Naive thymus-derived CD4-positive, alpha-beta T cell (primary cell): ENCODE results near the gene EVL. TPM values are rescaled to one million over a fixed set of nuclear protein-coding genes. Genes with fewer than 3 reads are reported as not detected.
A peak's percentile ranks its signal among the peaks of the same experiment; 100 is the strongest.

Experiments used
- ATAC-seq: fragments of 150-1000 bp; cut with Tn5 transposase; 2 replicates; pipeline ENCODE4 v1.10.0; 2021; ENCODE audit warnings: mild to moderate bottlenecking, moderate library complexity
- CTCF ChIA-PET: fragments of 350-600 bp; sonication (Branson Sonifier 250); formaldehyde crosslinking; loops from one replicate; lab custom pipeline; 2021; ENCODE audit warnings: antibody characterized with exemption; lab: Charles Lee
- POLR2A ChIA-PET: fragments of 350-600 bp; sonication (Branson Sonifier 250); formaldehyde crosslinking; loops from one replicate; lab custom pipeline; 2021; ENCODE audit warnings: antibody characterized with exemption, inconsistent platforms; lab: Charles Lee
- DNase-seq, 9 donors: peaks; one replicate each; pipeline versions ENCODE4 v3.0.0 to v3.0.0-alpha.2; 2020 to 2022; ENCODE audit warnings: mixed read lengths in 1 of 9
- H3K27ac ChIP-seq: one replicate; pipeline ENCODE4 v1.7.0; 2013; ENCODE audit warnings: mild to moderate bottlenecking, low read depth, low read length, moderate library complexity
- H3K27me3 ChIP-seq, 2 donors: one replicate each; pipeline ENCODE4 v1.7.0; 2013; ENCODE audit warnings: low read length in 2 of 2, mild to moderate bottlenecking in 2 of 2, moderate library complexity in 2 of 2; ENCODE audit not compliant: control insufficient read depth in 2 of 2, insufficient read depth in 2 of 2
- H3K36me3 ChIP-seq, 3 experiments: 1 replicate in 2 of 3; 2 replicates in 1 of 3; pipeline ENCODE4 v1.7.0; 2013; ENCODE audit warnings: low read length in 3 of 3, mild to moderate bottlenecking in 3 of 3, moderate library complexity in 1 of 3; ENCODE audit not compliant: insufficient read depth in 3 of 3, control insufficient read depth in 2 of 3
- H3K4me1 ChIP-seq, 2 donors: one replicate each; pipeline ENCODE4 v1.7.0; 2013; ENCODE audit warnings: low read length in 2 of 2, mild to moderate bottlenecking in 2 of 2, moderate library complexity in 1 of 2; ENCODE audit not compliant: control insufficient read depth in 2 of 2, insufficient read depth in 2 of 2
- H3K4me3 ChIP-seq: 2 replicates; pipeline ENCODE4 v1.7.0; 2013; ENCODE audit warnings: mild to moderate bottlenecking, low read length
- H3K9me3 ChIP-seq, 3 experiments: 1 replicate in 2 of 3; 2 replicates in 1 of 3; pipeline ENCODE4 v1.7.0; 2013; ENCODE audit warnings: low read length in 3 of 3; ENCODE audit not compliant: control insufficient read depth in 2 of 3
- H3K27ac Mint-ChIP-seq, 9 donors: one replicate each; pipeline ENCODE4 v1.8.0; 2020 to 2022; ENCODE audit warnings: mixed read lengths in 9 of 9, mild to moderate bottlenecking in 8 of 9, moderate library complexity in 5 of 9, inconsistent platforms in 2 of 9
- H3K27me3 Mint-ChIP-seq, 5 donors: one replicate each; pipeline ENCODE4 v1.8.0; 2021 to 2022; ENCODE audit warnings: mixed read lengths in 5 of 5, mild to moderate bottlenecking in 1 of 5
- H3K36me3 Mint-ChIP-seq, 5 donors: one replicate each; pipeline ENCODE4 v1.8.0; 2020 to 2022; ENCODE audit warnings: mixed read lengths in 5 of 5, mild to moderate bottlenecking in 3 of 5, inconsistent platforms in 1 of 5
- H3K4me1 Mint-ChIP-seq, 7 donors: one replicate each; pipeline ENCODE4 v1.8.0; 2020 to 2022; ENCODE audit warnings: mixed read lengths in 7 of 7, mild to moderate bottlenecking in 3 of 7, inconsistent platforms in 1 of 7
- H3K4me3 Mint-ChIP-seq, 10 donors: one replicate each; pipeline ENCODE4 v1.8.0; 2020 to 2022; ENCODE audit warnings: mild to moderate bottlenecking in 10 of 10, mixed read lengths in 10 of 10, moderate library complexity in 6 of 10, inconsistent platforms in 2 of 10
- H3K9me3 Mint-ChIP-seq, 11 donors: one replicate each; pipeline ENCODE4 v1.8.0; 2020 to 2022; ENCODE audit warnings: mixed read lengths in 11 of 11, mild to moderate bottlenecking in 4 of 11, inconsistent platforms in 1 of 11, moderate library complexity in 1 of 11
- intact Hi-C, 2 donors: fragments of 100-400 bp; cut with micrococcal nuclease; formaldehyde crosslinking; loops; one replicate each; pipeline ENCODE4 v1.15.1; 2023
- polyA plus RNA-seq, 2 donors: library from polyadenylated mRNA; unstranded; fragments of 300-500 nt; fragmentation: Illumina TruSeq; gene quantifications; one replicate each; pipeline ENCODE4 v1.2.3, GENCODE V29; 2021
- total RNA-seq, 6 experiments: library from RNA in 5 of 6; stranded (reverse) in 5 of 6; gene quantifications; 1 replicate in 5 of 6; 2 replicates in 1 of 6; pipeline ENCODE4 v1.2.3 and lab custom pipeline; 2021 to 2026

EVL gene
- total and polyA plus RNA-seq, 7 experiments from 2014 or later = 163 to 1,469 (median 936) TPM

DNA sequence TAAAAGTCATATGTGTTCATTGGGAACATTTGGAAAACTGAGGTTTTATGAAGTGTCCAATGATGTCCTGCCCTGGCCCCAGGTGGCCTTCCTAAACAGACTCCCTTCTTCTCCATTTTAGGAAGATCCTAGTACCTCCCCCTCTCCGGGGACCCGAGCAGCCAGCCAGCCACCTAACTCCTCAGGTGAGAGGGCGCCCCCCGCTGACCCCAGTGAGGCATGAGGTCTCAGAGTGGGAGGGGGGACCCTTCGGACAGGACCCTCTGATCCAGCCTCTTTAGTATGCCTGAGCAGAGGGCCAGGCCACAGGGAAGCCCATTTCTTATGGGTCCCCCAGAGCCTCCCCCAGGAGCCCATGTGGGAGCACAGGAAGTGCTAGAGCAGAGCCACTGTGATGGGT, 70.6 kb downstream of the EVL start:
- Mint-ChIP-seq H3K9me3 (peaks cover 0 to 6% (median 0%) of the 10 kb centered on the region in 11 donors), H3K27ac (peak overlapping the region in 7 of 9 donors; percentile 43 to 80 (median 52)), H3K27me3 (no peaks in the 10 kb centered on the region), H3K4me3 (no peak overlapping the region), H3K4me1 (peaks cover 0 to 24% (median 13%) of the 10 kb centered on the region in 7 donors), H3K36me3 (peaks cover 6 to 76% (median 29%) of the 10 kb centered on the region in 5 donors)
- Histone ChIP-seq H3K27ac (no peak overlapping the region), H3K9me3 (no peaks in the 10 kb centered on the region), H3K4me1 (no peaks in the 10 kb centered on the region), H3K4me3 (no peak overlapping the region), H3K27me3 (no peaks in the 10 kb centered on the region), H3K36me3 (peaks cover 60 to 100% (median 71%) of the 10 kb centered on the region in 3 experiments)
- DNase-seq = no peak
- intact Hi-C loops = no loop called here
- ChIA-PET POLR2A (interaction anchor here (0.6 to 1.0 kb wide), 3 partner anchors 14 to 103 kb away, joined by 3 to 4 read pairs (median 3); no protein-coding TSS in a partner anchor), CTCF (no interaction called here)
- no peak for ATAC-seq

DNA sequence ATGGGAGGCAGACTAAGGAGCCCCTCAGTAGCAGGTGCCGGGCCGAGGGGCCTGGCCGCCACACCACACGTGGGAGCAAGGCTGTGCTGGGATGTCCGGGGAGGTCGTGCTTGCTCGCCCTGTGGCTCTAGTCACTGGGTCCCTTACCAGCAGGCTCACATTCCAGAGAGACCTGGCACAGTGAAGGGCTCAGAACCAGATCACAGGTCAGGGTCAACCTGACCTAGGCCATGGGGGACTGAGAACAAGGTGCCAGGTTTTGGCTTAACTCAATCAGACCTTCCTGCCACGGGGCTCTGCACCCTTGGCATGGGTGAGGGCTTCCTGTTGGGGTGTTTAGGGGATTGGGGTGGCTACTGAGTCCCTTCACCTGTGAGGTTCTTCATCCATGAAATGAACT, 72.0 kb downstream of the EVL start:
- no peaks in the 10 kb centered on the region for H3K9me3 ChIP-seq
- no peaks in the 10 kb centered on the region for H3K4me1 ChIP-seq
- ChIA-PET POLR2A (interaction anchor here (1.0 kb wide), 1 partner anchor 25 kb away, joined by 3 read pairs; no protein-coding TSS in a partner anchor), CTCF (no interaction called here)
- H3K9me3 Mint-ChIP-seq = peaks cover 0 to 6% (median 0%) of the 10 kb centered on the region in 11 donors
- H3K27me3 Mint-ChIP-seq = no peaks in the 10 kb centered on the region
- H3K4me3 ChIP-seq = no peak overlapping the region
- no peaks in the 10 kb centered on the region for H3K27me3 ChIP-seq
- peaks cover 3 to 67% (median 25%) of the 10 kb centered on the region in 5 donors for H3K36me3 Mint-ChIP-seq
- peak overlapping the region in 7 of 9 donors; percentile 38 to 77 (median 55) for H3K27ac Mint-ChIP-seq
- peak overlapping the region; percentile 11 for H3K27ac ChIP-seq
- peaks cover 0 to 17% (median 9%) of the 10 kb centered on the region in 7 donors for H3K4me1 Mint-ChIP-seq
- peak overlapping the region in 1 of 10 donors; percentile 19 for H3K4me3 Mint-ChIP-seq
- peaks cover 55 to 100% (median 60%) of the 10 kb centered on the region in 3 experiments for H3K36me3 ChIP-seq
- DNase-seq (no peak), ATAC-seq (no peak)
- intact Hi-C loops = no loop called here

DNA sequence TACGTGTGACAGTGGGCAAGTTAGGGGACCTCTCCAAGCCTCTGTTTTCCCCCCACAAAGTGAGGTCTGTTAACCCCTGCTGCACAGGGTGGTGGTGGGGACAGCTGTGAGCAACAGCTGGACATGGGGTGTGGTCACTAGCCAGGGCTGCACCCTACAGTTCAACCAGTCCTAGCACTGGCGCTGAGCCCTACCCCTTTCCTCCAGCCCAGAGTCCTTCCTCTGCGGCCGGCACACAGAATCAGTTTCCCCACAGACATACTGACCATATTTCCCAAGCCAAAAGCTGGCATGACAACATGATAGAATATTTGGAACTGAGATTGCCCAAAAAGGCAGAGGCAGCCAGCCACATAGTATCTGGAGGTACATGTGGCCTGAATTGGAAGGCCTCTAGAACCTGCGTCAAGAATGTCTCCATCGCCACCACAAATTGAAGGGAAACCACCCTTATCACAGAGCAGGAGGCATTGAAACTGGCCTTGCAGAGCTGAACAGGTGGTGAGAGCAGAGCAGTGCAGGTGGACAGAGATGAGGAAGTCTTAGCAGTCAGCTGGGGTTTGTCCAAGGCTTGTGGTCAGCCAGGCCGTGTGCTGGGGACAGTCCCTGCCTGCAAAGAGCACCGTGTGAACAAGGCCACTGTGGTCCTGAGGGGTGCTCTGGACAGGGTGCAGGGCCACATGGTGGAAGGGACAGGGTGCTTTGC, 73.0 kb downstream of the EVL start:
- no peaks in the 10 kb centered on the region for H3K9me3 ChIP-seq
- Mint-ChIP-seq H3K27ac (peak overlapping the region in 8 of 9 donors; percentile 38 to 81 (median 68)), H3K36me3 (peaks cover 3 to 64% (median 24%) of the 10 kb centered on the region in 5 donors), H3K4me3 (no peak overlapping the region), H3K4me1 (peaks cover 0 to 18% (median 11%) of the 10 kb centered on the region in 7 donors), H3K27me3 (no peaks in the 10 kb centered on the region), H3K9me3 (peaks cover 0 to 6% (median 0%) of the 10 kb centered on the region in 11 donors)
- no peaks in the 10 kb centered on the region for H3K27me3 ChIP-seq
- H3K4me3 ChIP-seq = no peak overlapping the region
- ATAC-seq (no peak), DNase-seq (no peak)
- ChIA-PET CTCF (interaction anchor here (1.0 kb wide), 1 partner anchor 155 kb away, joined by 3 read pairs; no protein-coding TSS in a partner anchor), POLR2A (interaction anchor here (0.6 to 1.4 kb wide), 2 partner anchors 146 to 167 kb away, joined by 3 read pairs; no protein-coding TSS in a partner anchor)
- intact Hi-C loops = no loop called here
- no peak overlapping the region for H3K27ac ChIP-seq
- no peaks in the 10 kb centered on the region for H3K4me1 ChIP-seq
- H3K36me3 ChIP-seq = peaks cover 48 to 100% (median 52%) of the 10 kb centered on the region in 3 experiments

DNA sequence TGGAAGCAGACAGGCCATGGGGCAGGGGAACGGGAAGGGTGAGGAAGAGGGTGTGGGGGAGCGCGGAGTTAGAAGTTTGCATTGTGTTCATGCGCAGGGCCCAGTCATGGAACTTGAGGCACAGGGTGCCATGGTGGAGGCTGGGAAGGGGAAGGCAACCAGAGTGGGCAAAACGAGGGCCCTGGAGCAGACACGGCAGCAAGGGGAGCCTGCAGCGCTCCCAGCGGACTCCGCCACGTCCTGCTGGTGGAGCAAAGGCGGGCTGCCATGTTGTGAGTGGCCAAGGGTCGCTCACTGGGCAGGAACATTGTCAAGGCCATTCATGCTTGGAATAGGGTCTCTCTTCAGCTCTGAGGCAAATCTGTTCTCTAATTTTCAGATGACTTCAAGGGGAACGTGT, 73.7 kb downstream of the EVL start:
- Histone ChIP-seq H3K36me3 (peaks cover 47 to 100% (median 48%) of the 10 kb centered on the region in 3 experiments), H3K27ac (no peak overlapping the region), H3K27me3 (no peaks in the 10 kb centered on the region), H3K9me3 (no peaks in the 10 kb centered on the region), H3K4me3 (no peak overlapping the region), H3K4me1 (no peaks in the 10 kb centered on the region)
- intact Hi-C loops = no loop called here
- CTCF ChIA-PET = interaction anchor here (1.0 kb wide), 1 partner anchor 155 kb away, joined by 3 read pairs; no protein-coding TSS in a partner anchor
- H3K4me1 Mint-ChIP-seq = peaks cover 0 to 17% (median 9%) of the 10 kb centered on the region in 7 donors
- H3K4me3 Mint-ChIP-seq = no peak overlapping the region
- POLR2A ChIA-PET = interaction anchor here (0.6 to 1.4 kb wide), 2 partner anchors 147 to 168 kb away, joined by 3 read pairs; no protein-coding TSS in a partner anchor
- peaks cover 0 to 3% (median 0%) of the 10 kb centered on the region in 11 donors for H3K9me3 Mint-ChIP-seq
- peak overlapping the region in 8 of 9 donors; percentile 55 to 87 (median 68) for H3K27ac Mint-ChIP-seq
- ATAC-seq (no peak), DNase-seq (no peak)
- no peaks in the 10 kb centered on the region for H3K27me3 Mint-ChIP-seq
- peaks cover 3 to 57% (median 21%) of the 10 kb centered on the region in 5 donors for H3K36me3 Mint-ChIP-seq

DNA sequence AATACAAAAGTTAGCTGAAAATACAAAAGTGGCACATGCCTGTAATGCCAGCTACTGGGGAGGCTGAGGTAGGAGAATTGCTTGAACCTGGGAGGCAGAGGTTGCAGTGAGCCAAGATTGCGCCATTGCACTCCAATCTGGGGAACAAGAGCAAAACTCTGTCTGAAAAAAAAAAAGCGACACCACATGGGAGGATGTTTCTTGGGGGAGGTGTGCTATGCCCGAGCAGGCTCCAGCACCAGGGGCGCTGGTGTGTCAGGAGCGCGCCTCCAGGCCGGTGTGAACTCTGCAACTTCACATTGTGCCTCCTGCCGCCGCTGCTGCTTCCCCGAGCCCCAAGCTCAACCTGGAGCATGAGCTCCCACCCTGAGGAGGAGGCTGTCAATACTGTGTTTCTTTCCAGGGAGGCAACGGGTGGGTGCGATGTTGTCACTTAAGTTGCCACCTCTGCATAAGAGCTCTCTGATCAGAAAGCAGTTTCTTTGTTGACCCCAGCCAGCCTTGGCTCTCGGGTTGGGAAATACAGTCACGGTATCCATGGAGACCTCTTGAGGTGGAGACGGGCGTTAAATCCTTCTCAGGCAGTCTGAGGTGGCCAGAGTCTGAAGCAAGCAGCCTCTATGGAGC, 75.3 kb downstream of the EVL start:
- POLR2A ChIA-PET = interaction anchor here (0.8 kb wide), 1 partner anchor 8 kb away, joined by 3 read pairs; no protein-coding TSS in a partner anchor
- peak overlapping the region in 1 of 10 donors; percentile 21 for H3K4me3 Mint-ChIP-seq
- DNase-seq (no peak), ATAC-seq (no peak)
- H3K27ac Mint-ChIP-seq = peak overlapping the region in 7 of 9 donors; percentile 43 to 74 (median 63)
- intact Hi-C loops = no loop called here
- Histone ChIP-seq H3K4me3 (no peak overlapping the region), H3K4me1 (no peaks in the 10 kb centered on the region), H3K27ac (no peak overlapping the region), H3K9me3 (no peaks in the 10 kb centered on the region), H3K36me3 (peaks cover 34 to 93% (median 35%) of the 10 kb centered on the region in 3 experiments), H3K27me3 (no peaks in the 10 kb centered on the region)
- CTCF ChIA-PET = interaction anchor here (0.6 kb wide), 2 partner anchors 16 to 87 kb away, joined by 3 to 4 read pairs; no protein-coding TSS in a partner anchor
- H3K36me3 Mint-ChIP-seq = peaks cover 3 to 41% (median 19%) of the 10 kb centered on the region in 5 donors
- H3K9me3 Mint-ChIP-seq = peaks cover 0 to 2% (median 0%) of the 10 kb centered on the region in 11 donors
- H3K27me3 Mint-ChIP-seq = no peaks in the 10 kb centered on the region
- H3K4me1 Mint-ChIP-seq = peaks cover 0 to 17% (median 8%) of the 10 kb centered on the region in 7 donors

DNA sequence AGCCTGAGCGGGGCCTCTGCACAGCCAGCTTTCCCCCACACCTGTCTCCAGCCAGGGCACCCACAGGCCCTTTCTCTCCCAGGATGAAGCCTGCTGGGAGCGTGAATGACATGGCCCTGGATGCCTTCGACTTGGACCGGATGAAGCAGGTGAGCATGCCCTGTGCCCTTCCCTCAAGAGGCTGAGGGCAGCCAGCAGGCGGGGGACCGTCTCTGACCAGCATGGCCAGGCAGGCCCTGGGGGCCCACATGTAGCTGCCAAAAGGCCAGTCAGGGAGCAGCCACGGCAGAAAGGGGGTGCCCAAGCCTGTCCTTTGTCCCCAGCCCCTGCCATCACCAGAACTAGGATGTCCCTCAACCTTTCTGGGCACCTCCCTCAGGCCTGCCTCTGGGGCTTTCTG, 75.9 kb downstream of the EVL start:
- H3K9me3 Mint-ChIP-seq = peaks cover 0 to 2% (median 0%) of the 10 kb centered on the region in 11 donors

More for the DNA sequence above, 75.9 kb downstream of the EVL start:
- H3K4me1 ChIP-seq = no peaks in the 10 kb centered on the region
- intact Hi-C loops = no loop called here
- no peaks in the 10 kb centered on the region for H3K9me3 ChIP-seq
- Mint-ChIP-seq H3K27me3 (no peaks in the 10 kb centered on the region), H3K36me3 (peaks cover 3 to 36% (median 19%) of the 10 kb centered on the region in 5 donors), H3K4me1 (peaks cover 0 to 17% (median 8%) of the 10 kb centered on the region in 7 donors), H3K4me3 (no peak overlapping the region), H3K27ac (peak overlapping the region in 6 of 9 donors; percentile 45 to 73 (median 61))
- H3K4me3 ChIP-seq = no peak overlapping the region
- peaks cover 29 to 88% (median 30%) of the 10 kb centered on the region in 3 experiments for H3K36me3 ChIP-seq
- DNase-seq (no peak), ATAC-seq (no peak)
- no peaks in the 10 kb centered on the region for H3K27me3 ChIP-seq
- ChIA-PET POLR2A (interaction anchor here (0.8 to 1.1 kb wide), 3 partner anchors 8 to 43 kb away, joined by 3 to 5 read pairs (median 3); no protein-coding TSS in a partner anchor), CTCF (interaction anchor here (0.6 to 1.5 kb wide), 2 partner anchors 62 to 87 kb away, joined by 3 to 4 read pairs; no protein-coding TSS in a partner anchor)
- H3K27ac ChIP-seq = no peak overlapping the region
